Smooth muscle cell (in vitro differentiated cells): ENCODE data around the gene TBC1D22A. TPM values are rescaled to one million over a fixed set of nuclear protein-coding genes. Genes with fewer than 3 reads are reported as not detected.

Source experiments
- DNase-seq: peaks from one replicate; lab custom pipeline; 2025; ENCODE audit not compliant: unreplicated experiment; lab: John Stamatoyannopoulos, UW
- H2AFZ ChIP-seq: fragments of 200-600 bp; sonication (generic); 2 replicates; pipeline ENCODE4 v1.6.0; 2016; ENCODE audit warnings: antibody characterized with exemption, low read depth, mild to moderate bottlenecking
- H3F3A ChIP-seq: fragments of 200-600 bp; sonication (generic); 2 replicates; pipeline ENCODE4 v1.6.0; 2017; ENCODE audit warnings: antibody characterized with exemption, low read depth
- H3K27ac ChIP-seq: fragments of 200-600 bp; sonication (generic); 2 replicates; pipeline ENCODE4 v1.5.1; 2016; ENCODE audit warnings: low read depth, mild to moderate bottlenecking
- H3K27me3 ChIP-seq: fragments of 200-600 bp; sonication (generic); 2 replicates; pipeline ENCODE4 v1.6.1; 2016; ENCODE audit warnings: low read depth, mild to moderate bottlenecking
- H3K36me3 ChIP-seq: fragments of 200-600 bp; sonication (generic); 2 replicates; pipeline ENCODE4 v1.5.1; 2016; ENCODE audit warnings: low read depth
- H3K4me1 ChIP-seq: fragments of 200-600 bp; sonication (generic); 2 replicates; pipeline ENCODE4 v1.5.1; 2016; ENCODE audit warnings: low read depth
- H3K4me2 ChIP-seq: fragments of 200-600 bp; sonication (generic); 2 replicates; pipeline ENCODE4 v1.6.0; 2016; ENCODE audit warnings: mild to moderate bottlenecking
- H3K4me3 ChIP-seq: fragments of 200-600 bp; sonication (generic); 2 replicates; pipeline ENCODE4 v1.5.1; 2016; ENCODE audit warnings: mild to moderate bottlenecking
- H3K79me2 ChIP-seq: fragments of 200-600 bp; sonication (generic); 2 replicates; pipeline ENCODE4 v1.6.0; 2016; ENCODE audit warnings: low read depth, mild to moderate bottlenecking
- H3K9ac ChIP-seq: fragments of 200-600 bp; sonication (generic); 2 replicates; pipeline ENCODE4 v1.6.0; 2016; ENCODE audit warnings: low read depth
- H3K9me3 ChIP-seq: fragments of 200-600 bp; sonication (generic); replicated peaks from 2 replicates; pipeline ENCODE4 v1.5.1; 2016; ENCODE audit warnings: low read depth
- H4K20me1 ChIP-seq: fragments of 200-600 bp; sonication (generic); 2 replicates; pipeline ENCODE4 v1.6.0; 2016; ENCODE audit warnings: low read depth
- WGBS: methylation state at CpG from one replicate; pipeline ENCODE4 v1.1.7; 2016; ENCODE audit warnings: low lambda C conversion rate; 5-methylcytosine and 5-hydroxymethylcytosine counted together
- polyA plus RNA-seq: library from polyadenylated mRNA; unstranded; fragments of >200 nt; fragmentation: Nextera tagmentation; extraction: Ambion mirVana; gene quantifications from 2 replicates; pipeline ENCODE4 v1.2.1, GENCODE V29; 2016
- total RNA-seq: library from RNA; depleted of rRNA; stranded (reverse); fragments of >200 nt; gene quantifications from 2 replicates; pipeline ENCODE4 v1.2.3, GENCODE V29; 2014
- TF ChIP-seq, protein P1 (sequence below): fragments of 200-600 bp; sonication (generic); IDR thresholded peaks from 2 replicates; pipeline ENCODE4 v1.5.1; 2017; ENCODE audit warnings: borderline replicate concordance, mild to moderate bottlenecking, antibody characterized with exemption; ENCODE audit not compliant: insufficient read depth, poor library complexity, severe bottlenecking

The TBC1D22A gene
- total and polyA plus RNA-seq, 2 experiments from 2014 or later, result 12.5 to 14.4 TPM

GRCh38 chr22:47197773-47198500, 435.5 kb downstream of the TBC1D22A start:
- 89% methylated on average over 25 of the region's 25 CpGs for WGBS
- Histone ChIP-seq H3K9me3 (no peaks in the 10 kb centered on the region), H3K27me3 (no peaks in the 10 kb centered on the region), H3K36me3 (no peaks in the 10 kb centered on the region), H3K27ac (no peak overlapping the region), H3F3A (no peaks in the 10 kb centered on the region), H4K20me1 (no peaks in the 10 kb centered on the region), H3K79me2 (no peaks in the 10 kb centered on the region), H2AFZ (no peak overlapping the region), H3K4me1 (no peaks in the 10 kb centered on the region), H3K9ac (no peak overlapping the region), H3K4me2 (no peak overlapping the region), H3K4me3 (no peak overlapping the region)
- TF ChIP-seq, protein P1, sequence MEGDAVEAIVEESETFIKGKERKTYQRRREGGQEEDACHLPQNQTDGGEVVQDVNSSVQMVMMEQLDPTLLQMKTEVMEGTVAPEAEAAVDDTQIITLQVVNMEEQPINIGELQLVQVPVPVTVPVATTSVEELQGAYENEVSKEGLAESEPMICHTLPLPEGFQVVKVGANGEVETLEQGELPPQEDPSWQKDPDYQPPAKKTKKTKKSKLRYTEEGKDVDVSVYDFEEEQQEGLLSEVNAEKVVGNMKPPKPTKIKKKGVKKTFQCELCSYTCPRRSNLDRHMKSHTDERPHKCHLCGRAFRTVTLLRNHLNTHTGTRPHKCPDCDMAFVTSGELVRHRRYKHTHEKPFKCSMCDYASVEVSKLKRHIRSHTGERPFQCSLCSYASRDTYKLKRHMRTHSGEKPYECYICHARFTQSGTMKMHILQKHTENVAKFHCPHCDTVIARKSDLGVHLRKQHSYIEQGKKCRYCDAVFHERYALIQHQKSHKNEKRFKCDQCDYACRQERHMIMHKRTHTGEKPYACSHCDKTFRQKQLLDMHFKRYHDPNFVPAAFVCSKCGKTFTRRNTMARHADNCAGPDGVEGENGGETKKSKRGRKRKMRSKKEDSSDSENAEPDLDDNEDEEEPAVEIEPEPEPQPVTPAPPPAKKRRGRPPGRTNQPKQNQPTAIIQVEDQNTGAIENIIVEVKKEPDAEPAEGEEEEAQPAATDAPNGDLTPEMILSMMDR, result no peak
- DNase-seq, result no peak

DNA sequence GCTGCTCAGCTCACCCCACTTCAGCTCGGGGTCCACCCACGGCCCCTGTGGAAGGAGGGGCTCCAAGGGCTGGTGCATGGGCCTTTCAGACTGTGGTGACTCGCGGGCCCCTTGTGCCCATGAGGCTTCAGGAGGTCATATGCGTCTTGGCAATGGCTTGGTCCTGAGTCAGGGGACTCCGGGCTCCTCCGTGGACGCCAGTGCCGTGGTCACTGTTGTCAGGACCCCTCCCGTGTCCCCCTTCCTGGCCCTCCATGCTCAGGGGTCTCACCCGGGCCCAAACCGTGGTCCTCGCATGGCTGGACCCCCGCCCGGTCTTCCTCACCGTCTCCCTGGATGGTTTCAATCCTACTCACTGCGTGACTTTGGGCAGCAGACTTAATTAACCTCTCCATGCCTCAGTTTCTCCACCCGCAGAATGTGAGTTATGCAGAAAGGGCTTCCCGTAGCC, 436.4 kb downstream of the TBC1D22A start:
- Histone ChIP-seq H3K27me3 (no peaks in the 10 kb centered on the region), H3K9ac (no peak overlapping the region), H4K20me1 (no peaks in the 10 kb centered on the region), H3K9me3 (no peaks in the 10 kb centered on the region), H3K36me3 (no peaks in the 10 kb centered on the region), H2AFZ (no peak overlapping the region), H3K27ac (no peak overlapping the region), H3K79me2 (no peaks in the 10 kb centered on the region), H3K4me3 (no peak overlapping the region), H3K4me2 (no peak overlapping the region), H3F3A (no peaks in the 10 kb centered on the region), H3K4me1 (no peaks in the 10 kb centered on the region)
- TF ChIP-seq, protein P1, result no peak
- 90% methylated on average over 19 of the region's 19 CpGs for WGBS
- DNase-seq, result no peak

DNA sequence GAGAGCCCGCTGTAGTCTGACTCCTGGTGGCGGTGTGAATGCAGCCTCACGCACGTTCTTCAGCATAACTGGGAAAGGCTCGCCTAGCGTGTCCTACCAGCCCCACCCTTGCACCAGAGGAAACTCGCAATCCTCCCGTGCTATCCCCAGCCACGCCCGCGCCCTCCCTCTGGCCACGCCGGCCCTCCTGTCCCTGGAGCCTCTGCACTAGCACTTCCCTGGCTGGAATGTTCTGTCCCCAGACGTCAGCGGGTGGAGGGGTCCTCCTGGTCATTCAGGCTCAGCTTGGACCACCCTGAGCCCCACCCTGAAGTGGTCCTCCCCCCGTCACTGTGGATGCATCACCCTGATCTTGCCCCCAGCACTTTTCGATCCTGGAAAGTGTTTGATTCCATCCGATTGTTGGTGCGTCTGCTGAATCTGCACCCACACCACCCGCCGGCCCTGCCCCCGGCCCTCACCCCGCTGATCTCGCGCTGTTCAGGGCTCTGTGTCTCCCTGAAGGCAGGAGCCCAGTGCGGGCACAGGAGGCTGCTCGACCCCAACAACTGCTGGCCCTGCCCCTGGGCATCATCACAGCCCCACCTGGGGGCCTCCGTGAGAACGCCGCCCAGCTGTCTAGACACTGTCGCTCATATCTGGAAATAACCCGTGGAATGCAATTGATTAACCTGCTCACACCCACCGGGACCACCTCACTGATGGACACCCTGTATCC, 437.0 kb downstream of the TBC1D22A start:
- WGBS, result 91% methylated on average over 30 of the region's 33 CpGs

More for the DNA sequence above, 437.0 kb downstream of the TBC1D22A start:
- Histone ChIP-seq H3K36me3 (no peaks in the 10 kb centered on the region), H3K4me2 (no peak overlapping the region), H4K20me1 (no peaks in the 10 kb centered on the region), H3K4me3 (no peak overlapping the region), H3K79me2 (no peaks in the 10 kb centered on the region), H3K27ac (no peak overlapping the region), H3K9ac (no peak overlapping the region), H3K27me3 (no peaks in the 10 kb centered on the region), H3F3A (no peaks in the 10 kb centered on the region), H2AFZ (no peak overlapping the region), H3K4me1 (no peaks in the 10 kb centered on the region), H3K9me3 (no peaks in the 10 kb centered on the region)
- no peak for DNase-seq
- TF ChIP-seq, protein P1, result no peak
